HG02571 (cell line): ENCODE data around the gene RABGAP1.

Experiments used
- ATAC-seq: cut with Tn5 transposase; IDR thresholded peaks from one replicate; pipeline ENCODE4 v1.9.1; 2021; ENCODE audit warnings: mild to moderate bottlenecking, moderate library complexity; ENCODE audit not compliant: unreplicated experiment

RABGAP1 gene

DNA sequence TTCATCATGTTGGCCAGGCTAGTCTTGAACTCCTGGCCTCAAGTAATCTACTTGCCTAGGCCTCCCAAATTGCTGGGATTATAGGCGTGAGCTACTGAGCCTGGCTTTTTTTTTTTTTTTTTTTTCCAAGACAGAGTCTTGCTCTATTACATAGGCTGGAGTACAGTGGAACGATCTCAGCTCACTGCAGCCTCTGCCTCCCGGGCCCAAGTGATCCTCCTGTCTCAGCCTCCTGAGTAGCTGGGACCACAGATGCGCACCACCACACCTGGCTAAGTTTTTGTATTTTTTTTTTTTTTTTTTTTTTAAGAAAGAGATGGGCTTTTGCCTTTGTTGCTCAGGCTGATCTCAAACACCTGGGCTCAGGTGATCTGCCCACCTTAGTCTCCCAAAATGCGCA lies 66.4 kb downstream of the RABGAP1 start:
- ATAC-seq = no peak

DNA sequence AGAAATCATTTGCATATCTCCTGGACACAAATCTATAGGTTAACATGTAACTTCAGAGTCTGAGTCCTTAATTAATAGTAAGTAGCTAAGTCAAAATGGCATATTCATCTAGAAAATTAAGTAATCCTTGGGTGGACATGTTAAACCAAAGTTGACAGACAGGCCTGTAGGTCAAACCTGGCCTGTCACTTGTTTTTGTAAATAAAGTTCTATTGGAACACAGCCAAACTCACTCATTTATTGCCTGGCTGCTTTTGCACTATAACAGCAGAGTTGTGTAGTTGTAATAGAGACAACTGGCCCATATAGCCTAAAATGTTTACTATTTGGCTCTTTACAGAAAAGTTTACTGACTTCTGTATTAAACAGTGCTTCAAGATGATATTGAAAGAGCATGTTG lies 68.1 kb downstream of the RABGAP1 start:
- ATAC-seq = no peak

DNA sequence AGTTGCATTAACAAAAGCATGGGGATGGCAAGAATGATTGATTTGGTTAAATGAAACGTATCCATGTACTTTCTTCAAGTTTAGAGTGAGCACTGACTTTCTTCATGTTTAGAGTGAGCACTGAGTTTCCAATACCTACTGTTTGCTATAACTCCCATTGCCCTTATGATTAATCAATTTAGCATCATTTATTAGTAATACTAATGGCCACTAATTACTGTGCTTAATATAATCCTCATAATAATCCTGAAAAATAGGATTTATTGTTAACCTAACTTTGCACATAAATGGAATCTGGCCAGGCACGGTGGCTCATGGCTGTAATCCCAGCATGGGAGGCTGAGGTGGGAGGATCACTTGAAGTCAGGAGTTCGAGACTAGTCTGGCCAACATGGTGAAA lies 70.6 kb downstream of the RABGAP1 start:
- ATAC-seq = no peak

DNA sequence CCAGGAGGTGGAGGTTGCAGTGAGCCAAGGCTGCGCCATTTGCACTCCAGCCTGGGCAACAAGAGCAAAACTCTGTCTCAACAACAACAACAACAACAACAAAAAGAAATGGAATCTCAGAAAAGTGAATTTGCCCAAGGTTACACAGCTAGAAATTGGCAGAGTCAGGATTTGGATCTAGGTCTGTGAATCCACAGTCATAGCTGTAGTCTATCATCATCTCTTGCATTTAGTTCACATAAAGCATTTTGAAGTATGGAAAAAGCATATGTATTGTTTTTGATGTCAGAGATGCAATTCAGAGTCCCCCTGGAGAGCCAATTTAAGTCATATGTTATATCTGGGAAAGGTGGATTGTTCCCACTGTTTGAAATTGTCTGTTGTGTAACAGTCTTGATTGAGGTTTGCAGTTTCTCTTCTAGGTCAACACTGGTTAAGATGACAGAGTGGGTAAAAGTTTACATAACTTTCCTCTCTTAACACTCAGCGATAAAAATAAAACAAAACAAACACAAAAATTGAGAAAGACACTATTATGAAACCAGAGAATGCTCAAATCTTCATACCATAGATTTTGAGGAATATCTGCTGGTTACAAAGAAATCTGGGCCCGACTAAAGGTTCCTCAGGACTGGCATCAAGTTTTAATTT lies 71.2 kb downstream of the RABGAP1 start:
- no peak for ATAC-seq

DNA sequence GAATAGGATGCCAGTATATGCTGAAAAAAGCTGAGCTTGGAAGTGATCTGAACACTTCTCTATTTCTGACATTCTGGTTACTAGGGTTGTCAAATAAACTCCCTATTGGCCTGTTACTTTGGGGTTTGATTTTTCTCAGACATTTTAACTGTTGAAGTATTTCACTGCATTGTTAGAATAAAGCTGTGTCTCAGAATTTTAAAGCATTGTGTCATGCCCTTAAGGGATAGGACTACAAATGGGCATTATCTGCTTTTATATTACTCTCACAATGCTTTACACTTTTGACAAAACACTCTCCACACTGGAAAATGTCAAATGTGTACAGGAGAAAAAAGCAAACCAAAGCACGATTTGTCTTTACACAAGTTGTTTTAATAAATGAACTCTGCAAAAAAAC lies 75.8 kb downstream of the RABGAP1 start:
- no peak for ATAC-seq

DNA sequence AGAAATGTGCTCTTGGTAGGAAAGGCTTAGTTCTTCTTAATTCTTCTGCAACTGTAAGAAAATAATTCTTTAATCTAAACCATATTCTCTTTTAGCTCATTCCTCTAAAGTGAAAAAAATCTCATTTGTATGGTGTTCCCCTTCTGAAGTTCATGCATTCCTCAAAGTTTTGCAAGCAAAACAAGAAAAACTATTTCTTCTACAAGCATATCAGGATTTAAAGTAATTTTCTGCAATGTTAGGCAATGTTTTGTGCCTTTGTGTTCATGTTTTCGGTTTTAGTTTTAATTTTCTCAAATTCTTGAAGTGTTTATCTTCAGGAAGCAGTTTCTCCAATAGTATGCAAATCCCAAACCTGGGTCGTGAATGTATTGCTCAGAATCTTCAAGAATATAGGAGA lies 80.0 kb downstream of the RABGAP1 start:
- no peak for ATAC-seq

DNA sequence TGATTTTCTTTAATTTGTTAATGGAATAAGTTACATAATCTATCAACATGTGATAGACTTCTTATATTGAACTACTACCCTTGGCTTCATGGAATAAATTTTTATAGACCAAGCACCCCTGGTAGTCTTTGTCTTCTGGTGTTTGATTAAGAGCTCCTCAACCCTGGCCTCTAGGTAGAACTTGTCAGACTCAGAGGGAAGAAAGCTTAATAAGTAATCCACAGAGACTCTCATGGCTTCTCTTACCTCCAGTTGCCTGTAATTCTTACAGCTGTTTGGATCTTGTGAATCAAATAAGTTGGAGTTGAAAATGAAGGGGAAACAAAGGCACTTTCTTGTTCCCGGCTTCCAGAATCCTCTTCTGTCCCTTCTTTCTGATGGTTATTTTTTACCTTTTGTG lies 85.6 kb downstream of the RABGAP1 start:
- no peak for ATAC-seq

DNA sequence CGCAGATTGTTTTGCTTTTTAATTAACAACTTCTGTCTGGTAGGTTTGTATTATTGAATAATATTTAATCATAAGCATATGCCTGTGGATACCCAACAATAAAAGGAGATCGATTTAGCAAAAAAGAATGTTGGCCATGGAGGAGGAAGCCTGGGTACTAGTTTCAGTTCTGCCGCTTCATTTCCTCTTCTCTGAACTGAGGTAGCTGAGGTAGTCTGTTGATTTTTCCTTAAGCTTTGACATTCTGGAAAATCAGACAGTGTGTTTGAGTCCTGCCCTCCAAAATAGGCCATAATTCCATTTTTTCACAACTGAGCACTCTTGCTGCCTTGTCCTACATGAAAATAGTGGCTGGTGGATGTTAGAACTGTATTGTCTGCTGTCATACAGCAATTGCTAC lies 86.7 kb downstream of the RABGAP1 start:
- ATAC-seq = no peak

DNA sequence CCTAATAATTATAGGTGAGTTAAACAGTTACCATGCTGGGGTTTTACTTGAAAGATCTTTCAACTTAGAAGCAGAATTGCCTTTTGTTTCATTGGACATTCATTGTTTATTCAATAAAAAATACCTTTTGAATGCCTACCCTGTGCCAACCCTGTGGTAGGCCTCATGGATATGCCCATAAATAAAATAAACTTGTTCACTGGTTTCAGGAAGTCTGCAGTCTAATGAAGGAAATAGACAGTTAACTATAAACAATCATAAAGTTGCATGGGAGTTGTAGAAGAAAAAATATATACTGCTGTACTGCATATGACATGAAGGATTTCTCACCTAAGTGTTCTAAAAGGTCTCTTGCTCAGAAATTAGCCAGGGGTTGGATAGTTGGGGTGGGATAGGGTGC lies 87.3 kb downstream of the RABGAP1 start:
- no peak for ATAC-seq

DNA sequence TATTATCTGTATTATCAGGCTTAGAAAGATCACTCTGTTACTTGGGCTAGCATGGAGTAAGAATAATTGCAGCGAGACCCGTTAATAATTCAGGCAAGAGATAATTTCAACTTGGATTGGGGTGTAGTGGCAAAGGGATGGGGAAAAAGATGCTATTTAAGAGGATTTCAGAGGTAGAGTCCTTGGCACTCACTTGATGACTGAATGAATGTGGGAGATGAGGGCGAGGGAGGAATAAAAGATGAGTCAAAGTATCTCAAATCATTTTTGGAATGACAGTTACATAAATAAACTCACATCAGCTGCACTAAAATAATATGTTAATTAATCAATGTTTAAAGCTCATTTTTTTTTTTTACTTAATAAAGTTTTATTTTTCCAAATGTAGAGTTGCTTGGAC lies 88.2 kb downstream of the RABGAP1 start:
- ATAC-seq = no peak

DNA sequence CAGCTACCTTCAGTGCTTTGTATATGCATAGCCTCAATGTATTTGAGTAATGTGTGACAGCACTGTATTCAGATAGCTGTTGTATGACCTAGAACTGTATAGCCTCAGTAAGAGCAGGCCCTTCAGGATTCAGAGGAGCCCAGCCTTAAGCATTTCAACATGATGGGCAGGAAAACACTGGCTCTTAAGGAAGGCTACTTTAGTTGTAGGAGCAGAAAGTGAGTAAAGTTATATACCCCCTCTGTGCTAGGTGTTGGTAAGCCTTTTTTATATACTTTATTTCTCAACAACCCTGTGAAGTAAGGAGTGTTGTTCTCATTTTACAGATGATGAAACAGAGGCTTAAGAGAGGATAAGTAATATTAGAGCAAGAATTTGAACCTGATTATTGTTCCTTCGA lies 91.1 kb downstream of the RABGAP1 start:
- no peak for ATAC-seq

DNA sequence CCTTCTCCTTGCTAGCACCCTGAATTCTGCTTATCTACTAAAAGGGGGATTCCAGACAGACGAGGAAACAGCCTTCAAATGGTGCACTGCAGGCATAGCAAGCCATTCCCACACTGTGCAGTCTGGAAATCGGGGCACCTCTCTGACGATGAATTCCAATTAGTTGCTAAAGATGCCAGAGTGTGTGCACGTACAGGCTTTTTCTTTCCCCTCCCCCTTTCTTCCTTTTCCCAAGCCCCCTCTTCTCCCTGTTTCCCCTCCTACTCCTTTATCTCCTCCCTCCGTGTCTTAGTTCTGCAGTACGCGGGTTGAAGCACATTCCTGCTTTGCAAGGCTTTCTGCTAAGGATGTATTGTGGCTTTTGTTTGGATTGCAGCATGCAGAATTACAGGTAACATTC lies 92.5 kb downstream of the RABGAP1 start, which contains the start of gene GPR21:
Gene GPR21 (plus strand): TSS at position 316 of the 400 bp plus-strand sequence. CDS start 900 bp downstream, outside the sequence.
- no peak for ATAC-seq

DNA sequence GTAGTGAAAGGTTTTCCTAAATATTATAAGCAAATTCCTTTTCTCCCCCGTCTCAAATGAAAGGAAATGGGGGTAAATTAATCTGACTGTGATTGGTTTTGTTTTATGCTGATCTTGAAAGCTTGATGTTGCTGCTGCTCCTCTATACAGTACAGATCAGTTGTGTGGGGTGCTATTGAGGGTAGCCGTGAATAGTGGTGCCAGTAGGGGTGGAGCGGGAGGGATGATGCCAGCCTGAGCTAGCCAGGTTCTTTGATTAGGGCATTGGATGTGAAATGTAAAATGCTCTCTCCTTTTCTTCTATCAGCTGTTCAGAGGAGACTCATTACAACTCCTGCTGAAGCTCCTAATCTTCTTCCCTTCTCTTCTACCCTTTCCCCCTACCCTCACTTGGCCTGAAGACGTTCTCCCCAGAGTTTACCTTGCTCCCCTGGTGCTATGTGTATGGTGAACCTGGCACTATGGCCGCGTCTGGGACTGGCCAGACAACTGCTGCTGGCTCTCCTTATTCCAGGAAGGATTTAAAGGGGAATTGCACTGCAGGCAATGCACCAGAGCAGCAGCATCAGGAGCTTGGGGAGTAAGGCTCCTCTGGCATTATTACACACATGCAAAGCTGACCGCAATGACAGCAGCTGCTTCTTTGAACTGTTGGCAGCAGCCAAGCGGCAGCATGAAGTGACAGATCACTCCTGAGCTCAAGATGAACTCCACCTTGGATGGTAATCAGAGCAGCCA lies 93.2 kb downstream of the RABGAP1 start:
- ATAC-seq = no peak

DNA sequence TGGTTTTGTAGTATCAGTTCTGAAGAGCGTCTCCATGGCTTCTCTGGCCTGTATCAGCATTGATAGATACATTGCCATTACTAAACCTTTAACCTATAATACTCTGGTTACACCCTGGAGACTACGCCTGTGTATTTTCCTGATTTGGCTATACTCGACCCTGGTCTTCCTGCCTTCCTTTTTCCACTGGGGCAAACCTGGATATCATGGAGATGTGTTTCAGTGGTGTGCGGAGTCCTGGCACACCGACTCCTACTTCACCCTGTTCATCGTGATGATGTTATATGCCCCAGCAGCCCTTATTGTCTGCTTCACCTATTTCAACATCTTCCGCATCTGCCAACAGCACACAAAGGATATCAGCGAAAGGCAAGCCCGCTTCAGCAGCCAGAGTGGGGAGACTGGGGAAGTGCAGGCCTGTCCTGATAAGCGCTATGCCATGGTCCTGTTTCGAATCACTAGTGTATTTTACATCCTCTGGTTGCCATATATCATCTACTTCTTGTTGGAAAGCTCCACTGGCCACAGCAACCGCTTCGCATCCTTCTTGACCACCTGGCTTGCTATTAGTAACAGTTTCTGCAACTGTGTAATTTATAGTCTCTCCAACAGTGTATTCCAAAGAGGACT lies 94.2 kb downstream of the RABGAP1 start:
- ATAC-seq = no peak

DNA sequence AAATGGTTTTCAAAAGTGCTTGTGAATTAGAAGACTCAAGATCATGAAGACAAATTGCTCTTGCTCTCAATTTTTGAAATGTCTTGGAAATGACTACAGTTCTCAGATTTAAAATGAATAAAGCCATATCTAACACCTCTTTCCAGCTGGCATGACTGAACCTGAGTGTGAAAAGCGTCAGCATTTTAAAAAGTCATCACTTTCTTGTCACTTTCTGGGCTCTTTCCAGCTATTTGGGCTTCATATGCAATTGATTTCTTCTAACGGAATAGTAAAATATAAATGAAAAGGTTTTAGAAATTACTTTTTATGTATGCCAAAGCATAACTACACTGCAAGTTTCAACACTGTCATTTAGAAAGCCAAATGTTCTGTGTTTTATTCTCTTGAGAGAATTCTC lies 95.0 kb downstream of the RABGAP1 start:
- ATAC-seq = no peak

DNA sequence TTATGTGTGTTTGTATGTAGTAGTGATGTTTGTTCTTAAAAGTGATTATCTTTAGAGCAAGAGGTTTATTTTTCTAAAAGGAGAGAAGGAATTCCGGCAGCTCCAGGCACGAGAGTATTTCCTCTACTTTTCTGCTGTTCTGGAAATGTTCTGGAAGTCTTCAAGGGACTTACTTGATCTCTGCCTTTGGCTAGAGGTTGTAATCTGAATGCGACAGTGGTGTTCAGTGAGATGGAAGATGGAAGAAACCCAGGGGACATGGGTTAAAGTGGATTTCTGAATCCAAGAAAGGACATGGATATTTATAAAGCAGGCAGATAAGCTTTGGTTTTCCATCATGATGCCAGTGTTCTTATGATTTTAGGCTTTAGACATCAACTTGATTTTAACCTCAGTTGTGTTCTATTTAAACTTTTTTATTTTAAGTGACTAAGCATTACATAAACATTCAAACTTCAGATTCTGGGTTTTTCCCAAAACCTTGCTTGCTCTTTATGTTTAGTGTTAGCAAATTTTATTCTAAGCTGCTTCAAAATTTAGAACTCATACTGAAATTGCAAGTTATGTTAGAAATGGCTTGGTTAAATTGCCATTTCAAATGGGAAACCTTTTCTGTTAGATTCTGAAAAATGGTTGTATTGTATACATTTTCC lies 96.2 kb downstream of the RABGAP1 start:
- no peak for ATAC-seq

DNA sequence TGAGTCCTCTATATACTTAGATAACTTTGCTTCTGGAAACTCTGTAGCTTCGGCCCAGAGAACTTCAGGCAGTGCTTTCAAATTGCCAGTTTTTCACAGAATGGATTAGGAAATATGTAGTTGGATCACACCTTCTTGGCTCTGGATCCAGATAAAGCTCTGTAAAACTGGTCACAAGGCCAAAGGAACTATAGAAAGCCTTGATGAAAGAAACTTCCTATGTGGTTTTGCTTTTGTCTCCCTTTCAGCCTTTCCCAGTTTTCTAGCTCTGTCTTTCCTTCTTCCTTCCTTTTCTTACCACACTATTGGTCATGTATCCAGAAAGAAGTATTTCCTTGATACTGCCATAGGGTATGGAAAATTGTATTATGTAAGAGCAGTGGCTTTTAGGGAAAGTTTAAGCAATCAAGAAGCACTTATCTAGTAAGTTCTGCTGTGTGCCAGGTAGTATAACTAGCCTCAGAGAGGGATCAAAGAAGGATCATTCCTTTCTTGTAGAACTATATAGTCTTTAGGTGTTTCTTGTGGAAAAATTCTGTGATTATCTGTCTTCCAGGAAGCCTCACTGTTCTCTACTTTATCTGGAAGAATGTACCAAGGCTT lies 98.9 kb downstream of the RABGAP1 start:
- ATAC-seq = no peak

DNA sequence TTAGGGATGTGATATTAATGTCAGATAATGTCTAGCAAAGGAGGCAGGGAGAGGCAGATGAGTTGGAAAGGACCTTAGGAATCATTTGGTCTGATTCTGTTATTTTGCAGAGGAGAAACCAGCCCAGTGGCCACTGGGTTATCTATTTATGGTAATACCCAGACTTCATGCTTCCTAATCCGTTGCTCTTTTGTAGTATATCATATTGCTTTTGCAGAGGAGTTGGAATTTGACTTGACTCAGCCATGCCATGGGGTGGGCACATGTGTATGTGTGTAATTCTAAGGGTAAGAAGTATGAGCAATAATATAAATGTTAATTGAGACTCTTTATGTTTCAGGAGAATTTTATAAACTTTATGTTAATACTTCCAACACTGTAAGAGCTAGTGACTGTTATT lies 100.0 kb downstream of the RABGAP1 start:
- no peak for ATAC-seq

DNA sequence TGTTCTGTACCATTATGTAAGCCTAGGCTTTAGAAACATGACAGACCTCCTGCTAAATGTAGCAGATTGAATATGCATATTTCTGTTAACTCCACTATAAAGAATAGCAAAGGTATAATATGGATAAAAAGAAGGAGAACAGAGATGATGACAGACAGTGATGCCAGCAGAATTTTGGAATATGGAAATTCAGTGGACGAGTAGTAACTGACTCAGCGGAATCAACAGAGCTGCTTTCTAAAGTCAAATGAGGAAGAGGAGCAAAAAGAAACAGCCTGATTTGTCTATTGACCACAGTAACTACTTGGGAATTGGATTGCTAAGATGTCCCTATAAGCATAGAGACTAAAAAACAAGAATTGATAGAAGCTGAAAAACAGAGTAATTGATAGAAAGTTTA lies 100.7 kb downstream of the RABGAP1 start:
- ATAC-seq = no peak

DNA sequence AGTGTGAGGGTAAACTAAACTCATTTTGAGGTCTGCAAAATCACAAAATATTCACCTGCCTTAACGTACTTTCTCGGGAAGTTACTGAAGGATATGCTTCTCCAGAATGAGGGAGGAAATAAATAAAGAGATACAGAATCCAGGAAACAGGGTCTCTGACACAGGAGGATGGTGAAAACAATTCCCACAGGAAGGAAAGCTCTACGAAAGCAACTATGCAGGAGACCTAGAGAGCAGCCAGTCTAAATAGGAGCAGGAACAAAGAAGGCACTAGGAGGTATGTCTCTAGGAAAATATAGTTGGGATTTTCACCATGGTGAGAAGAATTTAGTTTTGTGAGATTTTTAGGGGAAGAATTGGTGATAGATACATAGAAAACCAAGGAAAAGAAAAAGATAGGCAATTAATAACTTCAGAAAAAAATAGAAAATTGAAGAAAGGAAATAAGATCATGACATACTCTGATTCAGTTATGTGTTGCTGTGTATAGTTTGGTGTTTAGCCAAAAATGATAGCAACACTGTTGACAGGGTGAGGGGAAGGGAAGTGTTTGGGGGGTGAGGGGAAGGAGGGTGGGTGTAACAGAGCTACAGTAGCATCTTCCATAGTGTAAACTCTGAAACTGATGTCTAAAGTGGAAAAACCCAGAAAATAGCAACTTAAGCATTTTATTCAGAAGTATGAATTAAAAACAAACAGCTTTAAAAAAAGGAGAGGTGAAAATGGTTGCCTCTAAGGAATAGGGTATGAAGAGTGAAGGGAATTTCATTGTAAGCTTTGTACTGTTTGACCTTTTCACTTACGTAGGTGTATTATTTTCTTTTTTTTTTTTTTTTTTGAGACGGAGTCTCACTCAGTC lies 102.5 kb downstream of the RABGAP1 start:
- ATAC-seq = no peak
